Stimulated activated CD4-positive, alpha-beta T cell treated with anti-CD3 and anti-CD28 coated beads, Interleukin-12 subunit alpha, Interleukin-12 subunit beta, amount 100 ng/mL, for 4 hours (primary cell): ENCODE measurements around the gene RUBCN.

Experiments
- DNase-seq: peaks from one replicate; pipeline ENCODE4 v3.0.0-alpha.2; 2020

RUBCN gene

GRCh38 chr3:197736491-197737318 lies at the start of gene RUBCN:
TSS of gene RUBCN (minus strand) at chr3:197736904. CDS start at chr3:197736719, 185 bp downstream.
- peak; percentile 89 for DNase-seq

DNA sequence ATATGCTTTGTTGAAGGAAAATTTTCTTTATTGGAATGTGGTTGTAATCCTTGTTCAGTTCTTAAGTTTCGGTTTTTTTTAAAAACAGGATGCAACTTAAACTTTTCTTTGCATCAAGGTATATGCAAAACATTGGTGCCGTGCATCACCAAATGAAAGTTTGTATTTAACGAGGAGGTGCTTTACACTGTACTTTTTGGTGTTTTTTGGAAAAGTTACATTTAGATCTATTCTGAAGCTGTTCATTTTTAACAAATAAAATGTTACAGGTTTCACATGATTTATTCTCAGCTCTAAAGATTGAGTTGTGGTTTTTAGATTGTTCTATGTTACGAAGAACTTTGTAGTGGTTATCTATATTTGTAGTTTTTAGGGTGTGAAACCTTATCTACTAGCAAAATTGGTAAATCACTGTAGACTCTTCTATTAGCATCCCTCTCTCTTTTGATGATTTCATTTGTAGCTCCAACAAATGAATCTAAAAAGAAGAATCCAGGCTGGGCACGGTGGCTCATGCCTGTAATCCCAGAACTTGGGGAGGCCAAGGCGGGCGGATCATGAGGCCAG lies 47.4 kb upstream of the RUBCN start:
- DNase-seq: no peak

GRCh38 chr3:197782230-197782629 lies 45.5 kb upstream of the RUBCN start:
- DNase-seq: no peak

- DNase-seq: no peak
Observed at GRCh38 chr3:197775317-197775716, 38.6 kb upstream of the RUBCN start.

DNA sequence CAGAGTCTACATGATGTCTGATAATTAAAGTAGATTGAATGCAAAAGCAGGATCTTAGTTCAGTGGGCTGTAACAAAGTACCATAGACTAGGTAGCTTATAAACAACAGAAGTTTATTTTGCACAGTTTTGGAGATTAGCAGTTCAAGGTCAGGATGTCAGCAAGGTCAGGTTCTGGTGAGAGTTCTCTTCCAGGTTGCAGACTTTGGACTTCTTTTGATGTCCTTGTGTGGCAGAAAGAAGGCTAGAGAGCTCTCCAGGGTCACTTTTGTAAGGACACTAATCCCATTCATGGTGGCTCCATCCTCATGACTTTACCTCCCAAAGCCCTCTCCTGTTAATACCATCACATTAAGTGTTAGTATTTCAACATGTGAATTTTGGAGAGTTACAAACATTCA lies 25.1 kb upstream of the RUBCN start:
- no peak for DNase-seq

DNA sequence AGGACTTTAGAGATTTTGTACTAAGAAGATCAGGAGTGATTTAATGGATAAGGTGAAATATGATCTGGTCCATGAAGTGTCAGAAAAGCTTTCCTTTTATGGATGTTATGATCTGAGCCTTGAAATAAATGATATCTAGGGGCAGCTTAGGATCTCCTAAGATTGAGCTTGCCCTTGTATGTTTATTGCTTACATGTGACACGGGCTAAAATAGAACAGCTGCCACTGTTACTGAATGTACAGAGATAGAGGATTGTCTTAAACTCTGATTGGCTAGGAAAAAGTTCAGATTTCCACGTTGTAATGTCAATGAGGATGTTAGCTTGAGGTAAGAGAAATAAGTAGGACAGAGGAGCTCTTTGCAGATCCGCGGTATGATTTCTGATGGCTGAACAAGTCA lies 21.8 kb upstream of the RUBCN start:
- DNase-seq: no peak

- no peak for DNase-seq
Observed at GRCh38 chr3:197756704-197757103, 20.0 kb upstream of the RUBCN start.

GRCh38 chr3:197753263-197753662 lies 16.6 kb upstream of the RUBCN start:
- no peak for DNase-seq

GRCh38 chr3:197752107-197752506 lies 15.4 kb upstream of the RUBCN start:
- DNase-seq: no peak

GRCh38 chr3:197750858-197751737 lies 14.4 kb upstream of the RUBCN start:
- DNase-seq: no peak

- peak; percentile 51 for DNase-seq
Observed at GRCh38 chr3:197750396-197750831, 13.7 kb upstream of the RUBCN start.

- peak; percentile 83 for DNase-seq
Observed at GRCh38 chr3:197749601-197750395, 13.1 kb upstream of the RUBCN start, which contains the start of gene FYTTD1. TSS of gene FYTTD1 (plus strand) at chr3:197749883. CDS start at chr3:197749972, 89 bp downstream.

DNA sequence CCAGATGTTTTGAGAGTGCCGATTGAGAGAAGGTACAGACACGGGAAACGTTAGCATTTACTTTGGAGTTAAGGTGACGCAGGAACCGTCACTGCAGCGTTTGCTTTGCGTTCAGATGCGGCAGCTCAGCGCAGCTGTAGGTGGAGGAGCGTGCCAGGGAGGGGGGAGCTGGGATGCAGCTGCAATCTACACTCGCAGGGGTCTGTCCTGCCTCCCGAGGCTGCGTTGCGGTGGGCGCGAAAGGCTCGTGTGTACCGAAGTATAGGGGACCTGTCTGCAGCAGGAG lies 12.6 kb upstream of the RUBCN start:
- DNase-seq: no peak

DNA sequence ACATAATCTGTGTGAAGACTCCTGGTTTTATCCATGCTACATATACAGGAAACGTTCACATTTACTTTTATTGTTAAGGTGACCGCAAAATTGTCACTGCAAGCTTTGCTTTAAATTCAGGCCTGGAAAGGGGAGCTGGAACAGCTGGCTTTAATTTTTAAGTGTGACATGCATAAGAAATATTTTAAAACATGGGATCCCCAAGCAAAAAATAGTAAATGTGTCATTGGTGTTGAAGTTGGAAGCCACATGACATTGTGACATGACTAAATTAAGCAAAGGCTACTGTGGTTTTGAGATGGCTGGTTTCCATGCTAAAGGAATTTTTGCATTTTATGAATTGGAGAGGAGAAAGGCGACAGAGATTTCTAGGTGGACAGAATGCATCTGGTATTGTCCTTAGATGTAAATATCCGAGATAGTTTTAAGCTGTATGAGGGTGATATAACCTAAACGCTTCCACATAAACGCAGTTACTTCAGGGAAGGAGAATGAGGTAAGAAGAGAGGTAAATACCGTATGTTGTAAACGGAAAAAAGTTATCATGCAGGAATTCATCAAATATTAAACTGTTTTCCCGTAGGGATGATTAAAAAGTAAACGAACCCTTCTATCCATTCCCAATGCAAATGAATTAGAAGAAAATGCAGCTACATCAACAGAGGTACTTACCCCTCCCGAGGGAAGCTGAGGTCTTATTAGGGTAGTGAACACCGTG lies 12.1 kb upstream of the RUBCN start:
- DNase-seq: no peak

DNA sequence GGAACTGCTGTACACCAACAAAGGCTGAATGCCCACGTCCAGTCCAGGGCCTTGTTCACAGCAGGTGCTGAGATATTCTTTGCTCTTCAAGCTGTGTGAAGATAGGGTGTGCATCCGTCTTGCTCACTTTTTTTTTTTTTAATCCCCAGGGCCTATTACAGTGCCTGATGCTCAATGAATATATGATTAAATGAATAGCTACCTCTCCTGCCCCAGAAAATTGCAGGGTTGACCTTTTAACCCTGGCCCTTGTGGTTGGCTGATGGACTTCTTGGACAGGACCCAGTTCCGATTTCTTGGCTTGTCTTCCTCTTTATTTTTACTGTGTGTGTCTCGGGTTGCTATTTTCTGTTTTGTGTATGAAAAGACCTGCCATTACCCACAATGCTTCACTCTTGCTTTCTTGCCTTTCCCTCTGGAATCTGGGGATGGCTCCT lies 10.1 kb upstream of the RUBCN start:
- no peak for DNase-seq

DNA sequence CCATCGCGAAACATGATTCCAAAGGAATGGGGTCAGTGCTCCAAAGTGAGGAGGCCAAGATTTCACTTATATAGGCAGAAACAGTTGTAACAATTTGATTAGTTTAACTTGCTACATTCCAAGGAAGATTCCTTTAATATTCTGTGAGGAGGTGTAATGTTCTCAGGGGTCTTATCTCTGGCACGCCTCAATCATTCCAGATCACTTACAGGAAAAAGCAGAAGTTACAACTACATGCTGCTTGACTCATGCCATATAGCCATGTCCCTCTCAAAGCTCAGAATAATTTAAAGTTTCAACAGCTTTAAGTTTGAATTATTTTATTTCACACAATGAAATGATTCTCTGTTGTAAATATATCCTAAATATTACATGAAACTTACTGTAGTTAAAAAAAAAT lies 9.5 kb upstream of the RUBCN start:
- no peak for DNase-seq

GRCh38 chr3:197742787-197743186 lies 6.1 kb upstream of the RUBCN start:
- DNase-seq: no peak

GRCh38 chr3:197737749-197738462 lies 1.2 kb upstream of the RUBCN start:
- DNase-seq: no peak

DNA sequence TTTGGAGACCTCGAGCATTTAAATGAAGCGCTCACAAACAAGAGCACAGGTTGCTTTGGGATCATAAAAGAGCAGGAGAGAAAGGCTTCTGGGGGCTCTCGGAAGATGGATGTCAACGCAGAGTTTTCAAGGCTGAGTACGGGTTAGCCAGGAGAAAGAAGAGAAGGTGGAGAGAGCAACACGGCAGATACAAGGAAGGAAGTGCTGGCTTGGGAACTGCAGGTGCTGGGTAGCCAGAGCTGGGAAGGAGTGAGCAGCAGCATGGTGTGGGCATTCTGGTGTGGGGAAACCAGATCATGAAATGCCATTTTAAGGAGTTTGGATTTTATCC lies 580 bp upstream of the RUBCN start:
- no peak for DNase-seq

DNA sequence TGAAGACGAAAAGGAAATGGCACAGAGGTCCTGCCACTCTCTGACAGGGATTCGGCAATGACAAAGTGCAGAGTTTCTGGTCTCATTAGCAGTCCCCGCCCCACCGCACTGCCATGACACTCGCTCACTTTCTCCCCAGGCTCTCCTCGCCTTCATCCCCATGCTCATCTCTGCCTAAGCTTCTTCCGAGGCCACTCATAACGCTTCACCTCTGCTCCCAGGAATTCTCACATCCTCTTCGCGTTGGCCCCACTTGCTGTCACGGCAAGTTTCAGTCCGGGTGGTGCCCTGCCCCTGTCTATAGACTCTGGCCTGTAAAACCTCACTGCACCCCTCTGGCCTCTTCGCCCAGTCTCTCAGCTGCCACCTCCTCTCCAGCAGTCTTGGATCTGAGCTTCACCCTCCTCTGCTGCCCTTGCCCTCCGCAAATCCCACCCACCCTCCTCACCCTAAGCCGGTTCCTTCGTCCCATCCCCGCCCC lies 654 bp downstream of the RUBCN start:
- DNase-seq: peak; percentile 38

GRCh38 chr3:197734667-197735318 lies 1.9 kb downstream of the RUBCN start:
- no peak for DNase-seq
